MG63 (cell line): Measurements from ENCODE around the gene SPOCK1. TPM values are rescaled to one million over a fixed set of nuclear protein-coding genes. Genes with fewer than 3 reads are reported as not detected.
"Not testable (repeated sequence)": the region's sequence is repeated elsewhere in the genome, so short reads cannot be mapped to it uniquely, and the experiment has no call there.

Experiments used
- DNase-seq: peaks from one replicate; pipeline ENCODE4 v3.0.0-alpha.2; 2020
- H3K27me3 ChIP-seq: fragments of 250-450 bp; sonication (Bioruptor Pico); 2 replicates; pipeline ENCODE4 v1.5.1; 2020; ENCODE audit warnings: mild to moderate bottlenecking, moderate library complexity
- H3K36me3 ChIP-seq: fragments of 250-450 bp; sonication (Bioruptor Pico); 2 replicates; pipeline ENCODE4 v1.5.1; 2020; ENCODE audit warnings: mild to moderate bottlenecking, moderate library complexity
- H3K4me3 ChIP-seq: fragments of 250-450 bp; sonication (Bioruptor Pico); 2 replicates; pipeline ENCODE4 v1.5.1; 2020; ENCODE audit warnings: mild to moderate bottlenecking, moderate library complexity
- H3K9me3 ChIP-seq: fragments of 250-450 bp; sonication (Bioruptor Pico); 2 replicates; pipeline ENCODE4 v1.5.1; 2020; ENCODE audit warnings: mild to moderate bottlenecking, moderate library complexity
- total RNA-seq: library from RNA; depleted of rRNA; stranded (reverse); fragments of >200 nt; shearing (Covaris generic); gene quantifications from 2 replicates; pipeline ENCODE4 v1.2.3, GENCODE V29; 2014; ENCODE audit warnings: low replicate concordance

Gene SPOCK1
- total RNA-seq, 1 experiment from 2014 or later, result 92.3 TPM

DNA sequence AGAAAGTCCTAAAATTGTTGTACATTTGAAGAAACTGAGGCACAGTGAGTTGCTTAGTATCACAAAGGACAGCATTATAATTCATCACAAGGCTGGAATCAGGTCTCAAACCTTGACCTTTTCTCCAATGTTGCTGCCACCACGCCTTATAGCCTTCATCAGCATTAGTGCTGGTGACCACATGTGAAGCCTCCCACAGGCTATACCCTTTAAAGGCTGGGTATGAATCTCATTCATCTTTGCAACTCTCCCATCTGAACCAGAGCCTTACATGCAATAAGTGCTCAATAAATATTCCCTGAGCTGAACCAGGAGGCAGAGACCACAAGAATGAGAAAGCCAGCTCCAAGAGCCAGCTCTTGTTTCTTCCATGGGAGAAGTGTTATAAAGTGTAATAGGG, 104.7 kb downstream of the SPOCK1 start:
- DNase-seq, result no peak
- peaks cover 3% of the 10 kb centered on the region; the same call in 1 of the 2 replicates for H3K36me3 ChIP-seq
- H3K9me3 ChIP-seq, result no peaks in the 10 kb centered on the region
- no peak overlapping the region for H3K4me3 ChIP-seq
- no peaks in the 10 kb centered on the region for H3K27me3 ChIP-seq

DNA sequence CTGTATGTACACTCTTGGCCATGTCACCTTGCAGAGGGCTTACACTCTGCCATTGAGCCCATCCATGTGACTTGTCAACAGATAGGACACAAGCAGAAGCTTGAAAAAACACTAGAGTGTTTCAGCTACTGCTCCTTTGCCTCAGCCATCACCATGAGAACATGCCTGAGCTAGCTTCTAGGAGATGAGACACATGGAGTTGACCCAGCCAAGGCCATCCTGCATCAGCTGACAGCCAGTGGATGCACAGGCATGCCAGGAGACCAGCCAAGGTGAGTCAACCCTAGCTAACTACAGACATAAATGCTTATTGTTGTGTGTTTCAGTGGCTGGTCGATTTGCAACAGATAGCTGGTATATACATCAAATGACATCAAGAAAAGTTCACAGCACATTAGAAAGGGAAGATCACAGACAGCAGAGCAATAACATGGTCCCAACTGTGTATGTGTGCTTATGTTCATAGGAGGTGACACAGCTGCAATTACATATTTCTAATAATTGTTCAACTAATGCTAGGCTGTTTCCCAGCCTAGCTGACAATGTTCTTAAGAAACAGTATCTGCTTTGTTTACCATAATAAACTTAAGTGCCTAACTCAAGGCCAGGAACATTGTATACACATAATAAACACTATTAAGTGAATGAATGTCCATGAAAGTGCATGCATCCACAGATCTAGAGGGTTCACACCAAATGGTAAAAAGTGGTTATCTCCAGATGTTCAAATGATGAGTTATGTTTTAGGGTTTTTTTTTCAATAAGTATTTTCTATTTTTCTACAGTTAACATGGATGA, 105.7 kb downstream of the SPOCK1 start:
- peaks cover 3% of the 10 kb centered on the region; the same call in 1 of the 2 replicates for H3K36me3 ChIP-seq
- H3K4me3 ChIP-seq, result no peak overlapping the region
- no peaks in the 10 kb centered on the region for H3K9me3 ChIP-seq
- peak; percentile 90 for DNase-seq
- no peaks in the 10 kb centered on the region for H3K27me3 ChIP-seq

DNA sequence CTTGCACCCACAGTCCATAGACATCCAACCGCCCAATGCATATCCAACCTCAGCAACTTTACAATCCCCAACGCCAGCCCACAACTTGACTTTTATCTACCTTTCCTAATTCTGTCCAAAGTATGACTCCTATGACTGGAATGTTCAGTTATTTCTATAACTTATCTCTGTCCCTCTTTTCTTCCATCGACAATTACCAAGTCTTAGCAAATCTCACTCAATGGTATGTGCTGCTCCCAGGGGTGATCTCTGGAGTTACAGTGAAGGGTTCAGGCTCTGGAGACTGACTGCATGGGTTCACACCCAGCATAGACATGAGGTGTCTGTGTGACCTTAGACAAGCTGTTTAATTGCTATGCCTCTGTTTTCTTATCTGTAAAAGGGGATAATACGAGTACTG, 106.9 kb downstream of the SPOCK1 start:
- Histone ChIP-seq H3K27me3 (no peaks in the 10 kb centered on the region), H3K36me3 (peaks cover 6% of the 10 kb centered on the region), H3K4me3 (no peak overlapping the region), H3K9me3 (no peaks in the 10 kb centered on the region)
- DNase-seq, result no peak

DNA sequence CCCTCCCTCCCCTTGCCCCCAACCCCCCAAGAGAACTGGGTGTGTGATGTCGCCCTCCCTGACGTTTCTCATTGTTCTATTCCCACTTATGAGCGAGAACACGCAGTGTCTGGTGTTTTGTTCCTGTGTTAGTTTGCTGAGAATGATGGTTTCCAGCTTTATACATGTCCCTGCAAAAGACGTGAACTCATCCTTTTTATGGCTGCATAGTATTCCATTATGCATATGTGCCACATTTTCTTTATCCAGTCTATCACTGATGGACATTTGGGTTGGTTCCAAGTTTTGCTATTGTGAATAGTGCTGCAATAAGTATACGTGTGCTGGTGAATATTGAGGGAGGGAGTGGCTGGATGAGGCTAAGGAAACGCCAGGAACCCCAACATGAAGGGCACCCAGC, 108.1 kb downstream of the SPOCK1 start:
- not testable (repeated sequence) for DNase-seq

DNA sequence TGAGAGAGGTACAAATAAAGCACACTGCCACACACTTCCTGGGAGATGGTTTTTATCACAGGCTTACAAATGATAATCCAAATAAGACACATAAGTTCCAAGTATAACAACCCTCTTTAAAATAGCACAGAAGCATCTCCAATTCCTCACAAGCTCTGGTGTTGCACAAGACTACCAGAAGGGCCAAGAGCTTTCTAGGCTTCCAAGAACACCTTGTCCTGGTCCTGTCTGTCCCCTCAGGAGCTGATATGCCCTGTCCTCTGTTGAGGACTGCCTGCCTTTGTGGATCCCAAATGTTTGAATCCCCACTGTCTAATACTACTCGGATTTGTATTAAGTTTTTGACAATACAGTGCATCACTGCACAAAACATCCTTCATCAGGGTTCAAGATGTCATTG, 110.1 kb downstream of the SPOCK1 start:
- no peak for DNase-seq
- H3K9me3 ChIP-seq, result peaks cover 12% of the 10 kb centered on the region
- no peaks in the 10 kb centered on the region for H3K27me3 ChIP-seq
- peaks cover 13% of the 10 kb centered on the region for H3K36me3 ChIP-seq
- no peak overlapping the region for H3K4me3 ChIP-seq

More for the DNA sequence above, 108.1 kb downstream of the SPOCK1 start:
- H3K27me3 ChIP-seq, H3K9me3 ChIP-seq, H3K4me3 ChIP-seq: not testable (repeated sequence)
- H3K36me3 ChIP-seq, result peaks cover 13% of the 10 kb centered on the region

DNA sequence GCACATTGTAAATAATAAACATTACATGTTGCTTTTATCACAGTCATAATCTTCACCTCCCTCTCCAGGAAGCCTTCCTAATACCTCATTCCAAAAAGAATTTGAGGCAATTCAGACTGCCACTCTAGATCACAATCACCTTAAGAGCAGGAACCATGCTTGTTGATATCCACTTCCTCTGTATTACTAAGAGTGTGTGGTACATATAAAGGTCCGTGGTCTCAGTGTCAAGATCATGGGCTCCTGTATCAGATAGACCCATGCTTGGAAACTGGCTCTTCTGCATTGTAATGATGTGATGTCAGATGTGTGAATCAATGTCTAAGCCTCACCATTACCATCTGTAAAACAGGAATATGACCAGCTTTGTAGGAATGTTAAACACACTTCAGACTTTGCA, 114.1 kb downstream of the SPOCK1 start:
- H3K4me3 ChIP-seq, result no peak overlapping the region
- no peaks in the 10 kb centered on the region for H3K27me3 ChIP-seq
- H3K9me3 ChIP-seq, result peaks cover 24% of the 10 kb centered on the region
- peaks cover 10% of the 10 kb centered on the region for H3K36me3 ChIP-seq
- no peak for DNase-seq

DNA sequence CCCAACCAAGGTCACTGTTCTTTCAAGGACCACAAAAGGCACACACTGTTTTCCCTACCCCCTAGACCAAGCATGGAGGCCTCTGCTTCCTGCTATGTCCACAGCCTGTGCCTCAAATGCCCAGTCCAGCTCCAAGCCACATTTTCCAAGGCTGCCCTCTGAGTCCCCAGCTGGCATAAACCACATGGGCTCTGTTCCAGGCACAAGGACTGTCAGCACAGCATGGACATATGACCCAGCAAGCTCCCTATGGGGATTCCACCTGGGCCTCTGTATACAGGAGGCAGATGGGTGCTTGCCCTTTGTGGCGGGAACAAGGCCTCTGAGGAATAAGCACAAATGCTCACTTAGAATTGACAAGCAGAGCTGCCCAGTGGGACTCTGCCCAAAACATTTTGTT, 115.2 kb downstream of the SPOCK1 start:
- no peaks in the 10 kb centered on the region for H3K27me3 ChIP-seq
- H3K9me3 ChIP-seq, result peaks cover 24% of the 10 kb centered on the region
- no peak overlapping the region for H3K4me3 ChIP-seq
- peaks cover 10% of the 10 kb centered on the region for H3K36me3 ChIP-seq
- no peak for DNase-seq

DNA sequence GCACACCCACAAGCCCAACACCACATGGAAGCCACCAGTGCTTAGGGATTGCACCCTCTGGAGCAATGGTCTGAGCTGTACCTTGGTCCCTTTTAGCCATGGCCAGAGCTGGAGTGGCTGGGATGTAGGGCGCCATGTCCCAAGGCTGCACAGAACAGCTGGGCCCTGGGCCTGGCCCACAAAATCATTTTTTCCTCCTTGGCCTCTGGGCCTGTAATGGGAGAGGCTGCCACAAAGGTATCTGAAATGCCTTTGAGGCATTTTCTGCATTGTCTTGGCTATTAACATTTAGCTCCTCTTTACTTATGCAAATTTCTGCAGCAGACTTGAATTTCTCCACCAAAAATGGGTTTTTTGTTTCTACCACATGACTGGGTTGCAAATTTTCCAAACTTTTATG, 117.6 kb downstream of the SPOCK1 start:
- peaks cover 24% of the 10 kb centered on the region for H3K9me3 ChIP-seq
- no peak overlapping the region for H3K4me3 ChIP-seq
- DNase-seq, result no peak
- no peaks in the 10 kb centered on the region for H3K27me3 ChIP-seq
- H3K36me3 ChIP-seq, result no peaks in the 10 kb centered on the region; the same call in none of the 2 replicates

DNA sequence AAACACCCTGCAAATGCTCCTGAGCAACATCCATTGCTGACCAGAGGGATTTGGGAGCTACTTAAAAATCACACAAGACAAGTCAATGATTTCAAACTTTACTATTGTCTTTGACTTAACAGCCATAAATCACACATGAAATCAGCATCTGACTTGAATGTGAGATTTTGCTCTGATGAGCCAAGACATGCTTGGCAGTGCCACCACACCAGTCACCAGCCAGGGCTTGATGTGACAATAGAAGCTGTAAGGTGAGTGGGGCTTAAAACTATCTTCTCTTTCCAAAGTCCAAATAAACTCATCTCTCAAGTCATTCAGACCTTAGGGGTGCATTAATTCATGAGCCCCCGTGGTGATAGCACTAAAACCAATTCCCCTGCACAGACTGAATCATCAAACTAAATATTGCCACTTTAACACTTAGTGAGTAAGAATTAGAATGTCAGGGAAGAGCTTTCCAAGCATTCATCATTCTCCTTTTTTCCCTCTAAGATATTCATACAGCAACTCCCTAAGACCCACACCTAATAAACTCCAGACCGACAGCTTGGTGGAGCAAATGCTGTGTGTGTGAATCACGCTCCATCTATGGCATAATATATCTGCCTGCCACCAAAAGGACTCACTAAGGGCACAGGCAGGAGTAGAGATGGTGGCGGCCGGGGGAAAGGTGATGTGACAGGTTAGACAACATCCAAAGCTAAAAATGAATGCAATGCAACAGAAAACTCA, 119.4 kb downstream of the SPOCK1 start:
- no peak for DNase-seq
- Histone ChIP-seq H3K4me3 (no peak overlapping the region), H3K9me3 (peaks cover 12% of the 10 kb centered on the region; the same call in 1 of the 2 replicates), H3K27me3 (no peaks in the 10 kb centered on the region), H3K36me3 (peaks cover 3% of the 10 kb centered on the region)

DNA sequence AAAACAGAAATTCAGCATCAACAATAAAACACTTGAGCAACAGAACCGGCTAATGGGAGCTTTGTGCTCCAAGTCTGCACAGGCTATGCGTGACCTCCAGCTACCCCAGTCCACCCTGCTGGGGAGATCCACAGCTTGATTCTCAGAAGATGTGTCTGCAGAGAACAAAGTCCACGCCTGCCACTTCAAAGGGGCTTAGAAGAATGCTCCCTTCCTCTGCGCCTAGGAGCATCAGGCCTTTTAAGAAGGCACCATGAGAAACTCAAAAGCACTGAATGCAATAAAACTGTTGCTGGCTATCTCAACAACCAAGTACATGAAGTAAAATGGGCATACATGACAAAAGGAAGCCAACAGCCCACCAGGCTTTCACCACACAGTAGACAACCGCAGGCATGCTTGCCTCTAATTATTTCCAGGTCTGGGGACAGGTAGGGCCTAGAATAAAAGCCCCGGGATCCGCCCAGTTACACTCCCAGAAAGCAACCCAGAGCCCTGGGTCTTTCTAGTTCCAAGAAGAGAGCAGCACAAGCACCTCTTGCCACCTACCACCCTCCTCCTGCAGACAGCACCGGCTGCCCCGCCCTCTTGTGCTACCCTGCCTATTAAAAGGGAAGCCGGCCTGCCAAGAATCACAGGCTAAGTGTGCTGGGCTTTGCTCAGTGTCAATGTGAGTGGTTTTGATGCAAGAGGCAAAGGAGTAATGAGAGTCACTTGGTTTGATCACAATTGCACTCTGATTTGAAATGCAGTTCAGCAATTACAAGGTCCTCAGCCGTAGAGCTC, 123.2 kb downstream of the SPOCK1 start:
- Histone ChIP-seq H3K9me3 (no peaks in the 10 kb centered on the region), H3K27me3 (no peaks in the 10 kb centered on the region), H3K4me3 (no peak overlapping the region), H3K36me3 (peaks cover 13% of the 10 kb centered on the region)
- no peak for DNase-seq

DNA sequence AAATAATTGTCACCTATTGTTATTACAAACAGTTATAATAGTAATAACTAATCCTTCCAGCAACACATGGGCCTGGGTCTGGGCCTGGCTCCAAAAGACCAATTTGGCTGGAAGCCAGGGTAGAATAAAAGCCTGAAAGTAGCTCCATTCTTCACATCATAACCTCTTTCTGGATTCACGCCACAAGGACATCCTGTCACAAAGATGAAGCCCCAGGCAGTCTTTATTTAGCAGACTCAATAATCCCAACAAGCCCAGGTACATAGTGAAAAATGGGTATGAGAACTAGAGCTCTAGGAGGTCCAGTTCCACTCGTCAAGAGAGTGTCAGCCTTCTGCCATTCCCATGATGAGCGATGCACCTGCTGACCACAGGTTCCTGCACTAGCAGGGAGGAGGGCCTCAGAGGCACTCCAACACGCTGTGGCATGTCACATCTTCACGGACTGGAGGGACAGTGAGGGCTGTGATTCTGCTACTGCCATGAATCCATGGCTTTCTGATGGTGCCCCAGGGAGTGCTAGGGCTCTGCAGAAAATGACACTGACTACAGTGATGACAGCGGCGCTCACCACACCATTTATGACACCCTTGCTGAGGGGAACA, 124.9 kb downstream of the SPOCK1 start:
- Histone ChIP-seq H3K9me3 (no peaks in the 10 kb centered on the region), H3K36me3 (peaks cover 21% of the 10 kb centered on the region), H3K4me3 (no peak overlapping the region), H3K27me3 (no peaks in the 10 kb centered on the region)
- DNase-seq, result no peak

DNA sequence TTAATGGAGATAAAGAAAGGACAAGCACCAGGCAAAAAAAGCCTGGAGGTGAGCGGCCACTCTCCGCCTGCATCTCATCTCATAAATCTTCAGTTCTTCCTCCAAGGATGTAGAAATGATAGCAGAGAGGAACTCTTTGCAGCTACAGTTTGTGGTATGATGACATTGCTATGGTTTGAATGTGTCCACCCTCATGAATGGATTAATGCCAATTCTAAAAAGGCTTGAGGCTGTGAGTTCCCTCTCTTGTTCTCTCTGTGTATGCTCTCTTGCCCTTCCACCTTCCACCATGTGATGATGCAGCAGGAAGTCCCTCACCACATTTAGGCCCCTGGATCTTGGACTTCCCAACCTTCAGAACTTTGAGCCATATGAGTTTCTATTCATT, 126.4 kb downstream of the SPOCK1 start:
- Histone ChIP-seq H3K4me3 (no peak overlapping the region), H3K9me3 (no peaks in the 10 kb centered on the region), H3K27me3 (no peaks in the 10 kb centered on the region), H3K36me3 (peaks cover 29% of the 10 kb centered on the region)
- DNase-seq, result no peak

DNA sequence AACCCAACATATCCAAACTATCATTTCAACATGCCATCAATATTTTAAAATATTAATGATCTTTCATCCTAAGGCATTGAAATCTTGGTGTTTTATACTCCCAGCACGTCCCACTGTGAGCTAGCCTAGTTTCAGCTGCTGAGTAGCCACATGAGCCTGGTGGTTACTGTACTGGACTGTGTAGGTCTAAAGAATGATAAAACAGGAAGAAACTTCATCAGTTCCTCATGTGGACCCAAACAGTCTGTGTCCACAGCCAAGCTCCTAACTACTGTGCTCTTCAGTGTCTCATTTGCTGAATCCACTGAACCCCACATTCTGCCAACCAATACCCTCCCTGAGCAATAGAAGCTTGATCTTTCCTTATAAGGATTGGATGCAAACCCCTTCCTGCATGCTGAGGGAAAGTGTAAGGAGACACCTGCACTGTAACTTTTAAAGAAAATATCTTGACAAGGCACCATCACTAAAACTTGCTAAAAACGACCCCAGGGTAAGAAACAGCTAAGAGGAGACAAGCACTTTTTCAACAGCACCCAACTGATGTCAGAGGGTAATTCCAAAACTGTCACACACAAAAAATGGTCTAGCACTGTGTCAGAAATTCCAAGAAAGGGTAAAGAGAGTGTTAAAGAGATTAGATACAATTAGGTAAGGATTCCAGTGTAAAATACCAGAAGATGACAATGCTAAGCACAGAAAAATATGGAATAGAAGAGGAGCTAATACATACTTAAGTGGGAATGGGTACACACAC, 126.9 kb downstream of the SPOCK1 start:
- no peak overlapping the region for H3K4me3 ChIP-seq
- no peaks in the 10 kb centered on the region for H3K27me3 ChIP-seq
- no peaks in the 10 kb centered on the region for H3K9me3 ChIP-seq
- H3K36me3 ChIP-seq, result peaks cover 29% of the 10 kb centered on the region
- no peak for DNase-seq

DNA sequence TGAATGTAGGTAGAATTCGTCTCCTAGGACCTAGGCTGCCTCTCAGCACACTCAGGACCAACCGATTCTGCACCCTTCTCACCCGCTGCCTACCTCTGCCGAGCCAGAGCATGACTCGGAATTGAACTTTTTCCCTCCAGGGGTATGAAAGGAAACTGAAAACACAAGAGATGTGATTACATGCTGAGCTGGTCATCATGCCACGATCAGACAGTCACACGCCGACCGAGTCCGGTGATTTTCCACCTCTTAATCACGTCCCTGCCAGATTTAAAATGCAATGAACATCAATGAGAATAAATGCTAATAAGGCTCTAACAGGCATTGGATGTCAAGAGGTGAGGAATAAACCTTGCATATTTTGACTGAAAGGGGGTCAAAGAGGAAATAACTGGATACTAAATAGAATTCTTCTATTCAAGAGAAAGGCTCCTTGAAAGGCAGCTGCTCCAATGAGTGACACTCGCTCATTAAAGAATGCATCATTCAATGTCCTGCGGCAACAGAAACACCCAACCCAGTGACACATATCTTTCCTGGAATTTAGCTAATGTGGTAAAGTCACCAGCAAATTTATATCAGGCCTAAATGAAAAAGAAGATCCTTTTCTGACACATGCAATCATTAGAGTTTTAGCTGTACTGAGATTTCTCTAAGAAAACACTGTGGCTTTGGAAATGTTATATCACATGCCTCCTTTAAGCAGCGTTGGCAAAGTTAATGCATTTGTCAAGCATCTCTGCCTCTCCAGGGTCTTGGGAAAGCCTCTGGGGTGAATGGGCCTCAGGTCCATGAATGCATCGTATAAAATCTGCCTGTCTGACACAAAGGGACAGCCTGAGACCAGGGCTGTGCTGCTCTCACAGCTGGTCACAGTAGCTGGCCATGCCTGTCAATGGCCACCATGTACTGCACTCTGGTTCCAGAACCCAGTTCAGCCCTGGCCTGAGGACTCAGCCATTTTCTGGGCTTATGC, 128.7 kb downstream of the SPOCK1 start:
- no peak overlapping the region for H3K4me3 ChIP-seq
- no peaks in the 10 kb centered on the region for H3K27me3 ChIP-seq
- peak; percentile 25 for DNase-seq
- H3K9me3 ChIP-seq, result no peaks in the 10 kb centered on the region
- H3K36me3 ChIP-seq, result peaks cover 29% of the 10 kb centered on the region

DNA sequence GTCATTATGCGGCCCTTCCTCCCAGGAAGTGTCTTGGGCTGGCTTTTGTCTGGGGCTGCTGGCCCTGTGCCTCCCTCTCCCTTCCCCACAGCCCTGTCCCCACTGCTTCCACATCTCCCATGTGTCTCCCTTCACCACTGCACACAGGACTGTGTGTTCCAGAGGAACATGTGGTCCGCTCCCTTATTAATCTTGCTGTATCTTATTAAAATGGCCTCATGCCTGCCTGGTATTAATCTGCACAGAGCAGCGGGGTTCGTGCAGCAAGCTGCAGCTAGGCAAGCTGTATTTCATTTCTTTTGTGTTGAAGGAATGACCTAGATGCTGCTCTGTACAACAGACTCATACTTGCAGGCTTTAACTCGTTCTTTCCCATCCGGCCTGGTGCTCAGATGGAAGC, 130.5 kb downstream of the SPOCK1 start:
- Histone ChIP-seq H3K27me3 (no peaks in the 10 kb centered on the region), H3K4me3 (no peak overlapping the region), H3K9me3 (no peaks in the 10 kb centered on the region), H3K36me3 (peaks cover 25% of the 10 kb centered on the region)
- DNase-seq, result no peak
